Naive thymus-derived CD4-positive, alpha-beta T cell (primary cell): ENCODE measurements around the gene DGKZ. TPM values are rescaled to one million over a fixed set of nuclear protein-coding genes. Genes with fewer than 3 reads are reported as not detected.

Experiments used
- ATAC-seq: fragments of 150-1000 bp; cut with Tn5 transposase; 2 replicates; pipeline ENCODE4 v1.10.0; 2021; ENCODE audit warnings: mild to moderate bottlenecking, moderate library complexity
- CTCF ChIA-PET: fragments of 350-600 bp; sonication (Branson Sonifier 250); formaldehyde crosslinking; loops from one replicate; lab custom pipeline; 2021; ENCODE audit warnings: antibody characterized with exemption; lab: Charles Lee
- POLR2A ChIA-PET: fragments of 350-600 bp; sonication (Branson Sonifier 250); formaldehyde crosslinking; loops from one replicate; lab custom pipeline; 2021; ENCODE audit warnings: antibody characterized with exemption, inconsistent platforms; lab: Charles Lee
- DNase-seq, 9 donors: peaks; one replicate each; pipeline versions ENCODE4 v3.0.0 to v3.0.0-alpha.2; 2020 to 2022; ENCODE audit warnings: mixed read lengths in 1 of 9
- H3K27ac ChIP-seq: one replicate; pipeline ENCODE4 v1.7.0; 2013; ENCODE audit warnings: mild to moderate bottlenecking, low read depth, low read length, moderate library complexity
- H3K27me3 ChIP-seq, 2 donors: one replicate each; pipeline ENCODE4 v1.7.0; 2013; ENCODE audit warnings: low read length in 2 of 2, mild to moderate bottlenecking in 2 of 2, moderate library complexity in 2 of 2; ENCODE audit not compliant: control insufficient read depth in 2 of 2, insufficient read depth in 2 of 2
- H3K36me3 ChIP-seq, 3 experiments: 1 replicate in 2 of 3; 2 replicates in 1 of 3; pipeline ENCODE4 v1.7.0; 2013; ENCODE audit warnings: low read length in 3 of 3, mild to moderate bottlenecking in 3 of 3, moderate library complexity in 1 of 3; ENCODE audit not compliant: insufficient read depth in 3 of 3, control insufficient read depth in 2 of 3
- H3K4me1 ChIP-seq, 2 donors: one replicate each; pipeline ENCODE4 v1.7.0; 2013; ENCODE audit warnings: low read length in 2 of 2, mild to moderate bottlenecking in 2 of 2, moderate library complexity in 1 of 2; ENCODE audit not compliant: control insufficient read depth in 2 of 2, insufficient read depth in 2 of 2
- H3K4me3 ChIP-seq: 2 replicates; pipeline ENCODE4 v1.7.0; 2013; ENCODE audit warnings: mild to moderate bottlenecking, low read length
- H3K9me3 ChIP-seq, 3 experiments: 1 replicate in 2 of 3; 2 replicates in 1 of 3; pipeline ENCODE4 v1.7.0; 2013; ENCODE audit warnings: low read length in 3 of 3; ENCODE audit not compliant: control insufficient read depth in 2 of 3
- H3K27ac Mint-ChIP-seq, 9 donors: one replicate each; pipeline ENCODE4 v1.8.0; 2020 to 2022; ENCODE audit warnings: mixed read lengths in 9 of 9, mild to moderate bottlenecking in 8 of 9, moderate library complexity in 5 of 9, inconsistent platforms in 2 of 9
- H3K27me3 Mint-ChIP-seq, 5 donors: one replicate each; pipeline ENCODE4 v1.8.0; 2021 to 2022; ENCODE audit warnings: mixed read lengths in 5 of 5, mild to moderate bottlenecking in 1 of 5
- H3K36me3 Mint-ChIP-seq, 5 donors: one replicate each; pipeline ENCODE4 v1.8.0; 2020 to 2022; ENCODE audit warnings: mixed read lengths in 5 of 5, mild to moderate bottlenecking in 3 of 5, inconsistent platforms in 1 of 5
- H3K4me1 Mint-ChIP-seq, 7 donors: one replicate each; pipeline ENCODE4 v1.8.0; 2020 to 2022; ENCODE audit warnings: mixed read lengths in 7 of 7, mild to moderate bottlenecking in 3 of 7, inconsistent platforms in 1 of 7
- H3K4me3 Mint-ChIP-seq, 10 donors: one replicate each; pipeline ENCODE4 v1.8.0; 2020 to 2022; ENCODE audit warnings: mild to moderate bottlenecking in 10 of 10, mixed read lengths in 10 of 10, moderate library complexity in 6 of 10, inconsistent platforms in 2 of 10
- H3K9me3 Mint-ChIP-seq, 11 donors: one replicate each; pipeline ENCODE4 v1.8.0; 2020 to 2022; ENCODE audit warnings: mixed read lengths in 11 of 11, mild to moderate bottlenecking in 4 of 11, inconsistent platforms in 1 of 11, moderate library complexity in 1 of 11
- intact Hi-C, 2 donors: fragments of 100-400 bp; cut with micrococcal nuclease; formaldehyde crosslinking; loops; one replicate each; pipeline ENCODE4 v1.15.1; 2023
- polyA plus RNA-seq, 2 donors: library from polyadenylated mRNA; unstranded; fragments of 300-500 nt; fragmentation: Illumina TruSeq; gene quantifications; one replicate each; pipeline ENCODE4 v1.2.3, GENCODE V29; 2021
- total RNA-seq, 6 experiments: library from RNA in 5 of 6; stranded (reverse) in 5 of 6; gene quantifications; 1 replicate in 5 of 6; 2 replicates in 1 of 6; pipeline ENCODE4 v1.2.3 and lab custom pipeline; 2021 to 2026

Gene DGKZ
- total and polyA plus RNA-seq, 7 experiments from 2014 or later: 41.5 to 291 (median 261) TPM

- Mint-ChIP-seq H3K27ac (peak overlapping the region in 4 of 9 donors; percentile 21 to 85 (median 36)), H3K9me3 (no peaks in the 10 kb centered on the region), H3K4me1 (peaks cover 9 to 25% (median 24%) of the 10 kb centered on the region in 7 donors), H3K36me3 (peaks cover 10 to 72% (median 32%) of the 10 kb centered on the region in 5 donors), H3K4me3 (peak overlapping the region in 4 of 10 donors; percentile 17 to 56 (median 52)), H3K27me3 (no peaks in the 10 kb centered on the region)
- no peak overlapping the region for H3K27ac ChIP-seq
- ATAC-seq (peak; percentile 37), DNase-seq (peak in 4 of 9 donors; percentile 24 to 33 (median 28))
- no peaks in the 10 kb centered on the region for H3K9me3 ChIP-seq
- peaks cover 0 to 13% of the 10 kb centered on the region in 2 donors for H3K4me1 ChIP-seq
- intact Hi-C loops: no loop called here
- CTCF ChIA-PET: no interaction called here
- POLR2A ChIA-PET: no interaction called here
- peaks cover 0 to 69% (median 0%) of the 10 kb centered on the region in 3 experiments for H3K36me3 ChIP-seq
- no peak overlapping the region for H3K4me3 ChIP-seq
- no peaks in the 10 kb centered on the region for H3K27me3 ChIP-seq
These were observed 67.2 kb downstream of the DGKZ start for GRCh38 chr11:46414466-46414796.

GRCh38 chr11:46414879-46415278 is 67.6 kb downstream of the DGKZ start:
- H3K9me3 Mint-ChIP-seq: no peaks in the 10 kb centered on the region
- ChIA-PET POLR2A (no interaction called here), CTCF (no interaction called here)
- H3K4me1 Mint-ChIP-seq: peaks cover 9 to 25% (median 24%) of the 10 kb centered on the region in 7 donors
- Histone ChIP-seq H3K36me3 (peaks cover 0 to 64% (median 0%) of the 10 kb centered on the region in 3 experiments), H3K27ac (no peak overlapping the region), H3K27me3 (no peaks in the 10 kb centered on the region), H3K9me3 (no peaks in the 10 kb centered on the region), H3K4me1 (peaks cover 0 to 13% of the 10 kb centered on the region in 2 donors), H3K4me3 (no peak overlapping the region)
- no peak for DNase-seq
- ATAC-seq: no peak
- peak overlapping the region in 4 of 9 donors; percentile 21 to 85 (median 36) for H3K27ac Mint-ChIP-seq
- H3K36me3 Mint-ChIP-seq: peaks cover 10 to 71% (median 32%) of the 10 kb centered on the region in 5 donors
- no peaks in the 10 kb centered on the region for H3K27me3 Mint-ChIP-seq
- intact Hi-C loops: no loop called here
- peak overlapping the region in 4 of 10 donors; percentile 17 to 56 (median 52) for H3K4me3 Mint-ChIP-seq

- no peaks in the 10 kb centered on the region for H3K9me3 Mint-ChIP-seq
- CTCF ChIA-PET: interaction anchor here (0.7 kb wide), 1 partner anchor 241 kb away, joined by 3 read pairs; no protein-coding TSS in a partner anchor
- Histone ChIP-seq H3K36me3 (peaks cover 0 to 74% (median 3%) of the 10 kb centered on the region in 3 experiments), H3K27ac (no peak overlapping the region), H3K4me1 (peaks cover 0 to 13% of the 10 kb centered on the region in 2 donors), H3K27me3 (no peaks in the 10 kb centered on the region), H3K9me3 (no peaks in the 10 kb centered on the region), H3K4me3 (no peak overlapping the region)
- no peak overlapping the region for H3K4me3 Mint-ChIP-seq
- peaks cover 10 to 25% (median 24%) of the 10 kb centered on the region in 7 donors for H3K4me1 Mint-ChIP-seq
- peaks cover 19 to 81% (median 46%) of the 10 kb centered on the region in 5 donors for H3K36me3 Mint-ChIP-seq
- DNase-seq: no peak
- ATAC-seq: no peak
- H3K27ac Mint-ChIP-seq: no peak overlapping the region
- intact Hi-C loops: no loop called here
- no peaks in the 10 kb centered on the region for H3K27me3 Mint-ChIP-seq
- POLR2A ChIA-PET: no interaction called here
These were observed 70.4 kb downstream of the DGKZ start for GRCh38 chr11:46417711-46418110.

- no peak overlapping the region for H3K27ac Mint-ChIP-seq
- peaks cover 0 to 68% (median 5%) of the 10 kb centered on the region in 3 experiments for H3K36me3 ChIP-seq
- no peaks in the 10 kb centered on the region for H3K27me3 Mint-ChIP-seq
- H3K4me3 ChIP-seq: no peak overlapping the region
- no peaks in the 10 kb centered on the region for H3K9me3 Mint-ChIP-seq
- no peak overlapping the region for H3K27ac ChIP-seq
- H3K36me3 Mint-ChIP-seq: peaks cover 18 to 75% (median 48%) of the 10 kb centered on the region in 5 donors
- DNase-seq: no peak
- CTCF ChIA-PET: no interaction called here
- no peak for ATAC-seq
- POLR2A ChIA-PET: interaction anchor here (1.1 kb wide), 1 partner anchor 30 kb away, joined by 3 read pairs; no protein-coding TSS in a partner anchor
- H3K4me1 Mint-ChIP-seq: peaks cover 10 to 25% (median 24%) of the 10 kb centered on the region in 7 donors
- H3K4me3 Mint-ChIP-seq: no peak overlapping the region
- H3K4me1 ChIP-seq: peaks cover 0 to 13% of the 10 kb centered on the region in 2 donors
- H3K9me3 ChIP-seq: no peaks in the 10 kb centered on the region
- intact Hi-C loops: no loop called here
- H3K27me3 ChIP-seq: no peaks in the 10 kb centered on the region
These were observed 71.5 kb downstream of the DGKZ start for GRCh38 chr11:46418751-46419150.

GRCh38 chr11:46420513-46420912 is 73.2 kb downstream of the DGKZ start:
- Histone ChIP-seq H3K4me3 (no peak overlapping the region), H3K9me3 (no peaks in the 10 kb centered on the region), H3K4me1 (no peaks in the 10 kb centered on the region), H3K36me3 (peaks cover 0 to 54% (median 5%) of the 10 kb centered on the region in 3 experiments), H3K27ac (no peak overlapping the region), H3K27me3 (no peaks in the 10 kb centered on the region)
- ChIA-PET POLR2A (no interaction called here), CTCF (no interaction called here)
- intact Hi-C loops: no loop called here
- Mint-ChIP-seq H3K4me1 (peaks cover 4 to 7% (median 6%) of the 10 kb centered on the region in 7 donors), H3K9me3 (no peaks in the 10 kb centered on the region), H3K4me3 (no peak overlapping the region), H3K36me3 (peaks cover 11 to 75% (median 31%) of the 10 kb centered on the region in 5 donors), H3K27me3 (no peaks in the 10 kb centered on the region), H3K27ac (no peak overlapping the region)
- DNase-seq (no peak), ATAC-seq (no peak)

DNA sequence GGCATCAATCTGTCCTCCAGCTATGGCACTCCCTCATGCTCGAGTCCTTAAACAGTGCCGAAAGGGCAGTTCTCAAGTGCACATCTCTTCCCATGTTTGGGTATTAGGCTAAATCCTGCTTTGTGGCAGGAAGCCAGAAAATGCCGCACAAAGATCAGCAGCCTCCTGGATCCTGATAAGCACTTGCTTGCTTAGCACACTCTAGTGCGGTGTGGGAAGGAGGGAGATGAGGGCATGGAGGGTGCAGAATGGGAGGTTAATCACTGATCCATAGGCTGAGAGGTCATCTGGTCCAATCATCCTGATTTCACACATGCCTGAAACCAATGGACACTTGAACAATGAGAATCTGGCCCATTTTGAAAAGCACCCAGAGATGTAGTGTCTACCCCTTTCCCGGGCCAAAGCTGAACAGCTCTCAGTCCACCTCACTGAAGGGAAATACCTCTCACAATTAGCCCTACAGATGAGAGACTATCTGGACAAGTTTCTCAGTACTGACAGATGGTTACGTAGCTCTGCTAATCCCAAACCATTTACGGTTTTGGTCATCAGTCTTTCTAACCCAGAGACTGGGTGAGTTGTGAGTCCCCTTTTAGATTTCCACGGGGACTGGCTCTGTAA is 74.1 kb downstream of the DGKZ start:
- DNase-seq (no peak), ATAC-seq (no peak)
- intact Hi-C loops: no loop called here
- peaks cover 6 to 71% (median 27%) of the 10 kb centered on the region in 5 donors for H3K36me3 Mint-ChIP-seq
- no peak overlapping the region for H3K4me3 Mint-ChIP-seq
- Histone ChIP-seq H3K9me3 (no peaks in the 10 kb centered on the region), H3K4me3 (no peak overlapping the region), H3K36me3 (peaks cover 0 to 47% (median 5%) of the 10 kb centered on the region in 3 experiments), H3K4me1 (no peaks in the 10 kb centered on the region), H3K27me3 (no peaks in the 10 kb centered on the region), H3K27ac (no peak overlapping the region)
- peak overlapping the region in 1 of 9 donors; percentile 26 for H3K27ac Mint-ChIP-seq
- POLR2A ChIA-PET: no interaction called here
- no peaks in the 10 kb centered on the region for H3K9me3 Mint-ChIP-seq
- H3K27me3 Mint-ChIP-seq: no peaks in the 10 kb centered on the region
- CTCF ChIA-PET: no interaction called here
- H3K4me1 Mint-ChIP-seq: peaks cover 0 to 4% (median 0%) of the 10 kb centered on the region in 7 donors
